HT1080 (cell line): ENCODE measurements around the gene WBP4. TPM values are rescaled to one million over a fixed set of nuclear protein-coding genes. Genes with fewer than 3 reads are reported as not detected.
"Not testable (repeated sequence)": the region's sequence is repeated elsewhere in the genome, so short reads cannot be mapped to it uniquely, and the experiment has no call there.

Experiments used
- DNase-seq: peaks from one replicate; pipeline ENCODE4 v3.0.0-alpha.2; 2015; ENCODE audit warnings: low read depth
- small RNA-seq: library from RNA; depleted of rRNA; stranded (forward); fragments of <200 nt; gene quantifications from one replicate; pipeline ENCODE3, GENCODE V24; 2014
- total RNA-seq: library from RNA; depleted of rRNA; stranded (reverse); fragments of >200 nt; shearing (Covaris generic); gene quantifications from 2 replicates; pipeline ENCODE4 v1.2.3, GENCODE V29; 2014; rRNA removed

The WBP4 gene
- total RNA-seq, 1 experiment from 2014 or later, result 10.5 TPM

GRCh38 chr13:41077475-41077874 lies 16.2 kb downstream of the WBP4 start:
- DNase-seq, result no peak

GRCh38 chr13:41079725-41080124 lies 18.4 kb downstream of the WBP4 start:
- no peak for DNase-seq

DNA sequence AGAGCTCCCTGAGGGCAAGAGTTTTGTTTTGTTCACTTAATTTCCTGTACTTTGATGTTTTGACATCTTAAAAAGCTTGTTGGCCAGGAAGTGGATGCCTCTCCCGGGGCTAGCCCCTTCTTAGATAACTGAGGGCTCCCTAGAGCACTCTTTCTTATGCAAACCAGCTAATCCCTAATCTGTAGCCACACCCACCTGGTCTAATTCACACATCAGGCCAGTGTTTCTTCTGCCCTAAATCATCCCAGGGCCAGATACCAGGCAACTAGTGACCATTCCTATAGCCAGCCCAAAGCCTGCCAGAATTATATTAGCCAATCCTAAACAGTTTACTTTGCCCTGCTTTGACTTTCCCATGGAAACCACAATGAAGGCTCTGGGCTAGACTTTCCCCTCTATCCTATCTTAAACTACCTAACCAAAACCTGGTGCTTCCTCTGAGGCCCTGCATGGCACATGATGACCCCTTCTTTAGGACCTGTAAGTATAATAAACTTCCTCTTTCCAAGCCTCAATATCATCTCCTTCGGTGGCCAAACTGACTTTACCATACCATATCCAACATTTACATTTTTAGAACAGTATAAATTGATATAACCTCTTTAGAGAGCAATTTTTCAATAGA lies 24.8 kb downstream of the WBP4 start:
- DNase-seq, result no peak

- not testable (repeated sequence) for DNase-seq
Observed at GRCh38 chr13:41095681-41096080, 34.4 kb downstream of the WBP4 start.

- DNase-seq, result no peak
Observed at GRCh38 chr13:41098761-41099160, 37.5 kb downstream of the WBP4 start.

GRCh38 chr13:41099986-41100385 lies 38.7 kb downstream of the WBP4 start:
- no peak for DNase-seq

DNA sequence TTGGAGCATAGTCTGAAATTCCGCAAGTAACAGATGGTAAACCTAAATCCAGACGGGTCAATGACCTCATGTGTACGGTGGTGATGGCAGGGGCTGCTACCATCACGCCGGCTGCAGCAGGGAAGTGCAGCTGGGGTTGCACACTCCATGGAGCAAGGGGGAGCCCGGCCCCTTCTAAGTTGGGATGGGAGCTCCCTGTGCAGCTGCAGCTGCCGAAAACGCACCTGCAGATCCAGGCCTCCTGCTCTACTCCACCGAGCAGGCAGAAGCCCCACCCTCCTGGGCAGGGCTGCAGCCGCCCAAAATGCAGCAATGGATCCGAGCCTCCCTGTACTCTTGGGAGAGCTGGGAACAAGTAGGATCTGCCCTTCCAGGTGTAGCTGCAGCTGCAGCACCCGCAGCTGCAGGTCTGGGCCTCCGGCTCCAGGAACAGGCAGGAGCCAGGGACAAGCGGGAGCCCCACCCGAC lies 45.8 kb downstream of the WBP4 start:
- no peak for DNase-seq

DNA sequence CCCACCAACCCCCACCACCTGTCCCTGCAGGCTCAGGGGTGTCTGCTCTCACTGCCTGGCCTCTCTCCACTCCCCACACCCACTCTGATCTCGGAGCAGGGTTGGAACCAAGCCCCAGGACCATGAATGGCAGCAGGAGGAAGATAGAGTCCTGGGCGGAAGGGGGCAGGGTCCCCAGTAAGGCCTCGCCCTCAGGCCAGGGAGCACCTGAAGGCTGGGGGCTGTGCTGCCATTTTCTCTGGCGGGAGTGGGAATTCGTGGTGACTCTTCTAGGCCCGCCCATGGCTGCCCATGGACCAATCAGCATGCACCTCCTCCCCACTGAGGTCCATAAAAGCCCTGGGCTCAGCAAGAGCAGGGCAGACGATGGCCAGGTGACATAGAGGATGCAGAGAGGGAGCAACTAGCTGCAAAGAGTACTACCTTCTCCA lies 46.3 kb downstream of the WBP4 start:
- DNase-seq, result no peak

- peak; percentile 71 for DNase-seq
Observed at GRCh38 chr13:41111454-41111853, 50.1 kb downstream of the WBP4 start.

- no peak for DNase-seq
Observed at GRCh38 chr13:41117869-41118268, 56.6 kb downstream of the WBP4 start.

DNA sequence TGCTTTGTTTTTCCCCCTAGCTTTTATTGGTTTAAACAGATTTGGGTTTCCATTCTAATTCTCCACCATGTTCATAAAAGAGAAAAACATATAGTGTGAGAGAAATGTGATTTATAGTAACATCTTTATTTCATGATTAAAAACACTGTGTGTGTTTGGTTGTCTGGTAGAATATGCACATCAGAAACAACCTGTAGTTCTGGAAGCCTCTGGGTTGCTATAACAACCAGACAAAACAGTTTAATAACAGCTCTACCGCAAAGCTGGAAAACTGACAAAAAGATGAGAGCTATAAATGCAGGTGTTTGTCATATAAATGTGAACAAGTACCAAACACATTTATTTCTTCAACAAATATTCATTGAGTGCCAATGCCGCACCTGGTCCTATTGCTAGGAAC lies 61.5 kb downstream of the WBP4 start:
- DNase-seq, result no peak

- no peak for DNase-seq
Observed at GRCh38 chr13:41127701-41128100, 66.4 kb downstream of the WBP4 start.

GRCh38 chr13:41130356-41130755 lies 69.0 kb downstream of the WBP4 start:
- DNase-seq, result no peak

- not testable (repeated sequence) for DNase-seq
Observed at GRCh38 chr13:41131189-41131588, 69.9 kb downstream of the WBP4 start.

DNA sequence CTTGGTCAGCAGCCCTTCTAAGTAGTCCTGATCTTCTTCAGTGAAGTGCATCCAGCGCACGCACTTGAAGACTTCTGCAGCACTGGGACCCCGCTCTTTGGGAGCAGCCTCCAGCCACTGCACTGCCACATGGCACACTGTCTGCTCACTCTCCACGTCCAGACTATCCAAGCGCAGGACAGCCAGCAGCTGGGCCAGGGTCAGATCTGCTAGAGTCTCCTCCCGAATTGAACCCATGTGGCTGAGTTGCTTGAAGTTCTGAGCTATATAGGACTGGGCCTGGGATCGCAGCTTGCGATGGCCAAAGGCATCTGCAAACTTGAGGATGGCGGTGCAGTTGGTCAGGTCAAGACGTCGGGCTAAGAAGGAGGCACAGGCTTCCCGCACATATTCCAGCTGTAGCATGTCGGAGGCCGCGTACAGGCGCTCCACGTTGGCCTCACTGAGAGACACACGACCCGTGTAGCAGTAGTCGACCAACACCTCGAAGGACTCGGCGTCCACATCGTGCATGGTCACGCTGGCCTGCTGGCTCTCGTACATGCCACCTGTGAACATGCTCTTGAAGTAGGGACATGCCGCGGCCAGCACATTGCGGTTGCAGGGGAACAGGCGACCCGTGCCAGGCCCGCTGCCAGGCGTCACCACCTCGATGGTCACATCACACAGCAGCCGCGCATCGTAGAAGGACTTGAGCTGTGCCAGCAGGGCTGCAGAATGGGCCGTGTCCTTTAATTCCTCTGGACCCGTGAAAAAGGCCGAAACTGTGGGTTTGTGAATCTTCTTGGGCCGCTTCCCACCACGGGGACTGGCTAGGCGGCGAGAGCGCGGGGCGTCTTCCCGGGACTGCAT lies 70.6 kb downstream of the WBP4 start:
- DNase-seq, result not testable (repeated sequence)

GRCh38 chr13:41132512-41133152 lies 71.3 kb downstream of the WBP4 start, which contains the start of gene KBTBD6:
Gene KBTBD6, minus strand, starts transcription at chr13:41132802. Its CDS starts 291 bp downstream, at chr13:41132511.
- DNase-seq, result peak; percentile 99

Small RNA genes within 50 kb of the gene (small RNA-seq; reads per million reads assigned to genes)
- not detected for gene MIR3168
- not detected for gene RN7SL597P

Other genes with a start within 250 kb of the WBP4 start
- gene ELF1, start 42.2 kb upstream of the WBP4 start, total RNA-seq, result 13.4 and 31.1 TPM in 2 replicates
- 10.6 and 12.2 TPM in 2 replicates for gene KBTBD6, start 71.3 kb downstream of the WBP4 start, total RNA-seq
- gene KBTBD7, start 133.1 kb downstream of the WBP4 start, total RNA-seq, result 4.1 and 4.3 TPM in 2 replicates
- gene MTRF1, start 202.1 kb downstream of the WBP4 start, total RNA-seq, result 9.2 and 13.7 TPM in 2 replicates
- gene NAA16, start 249.8 kb downstream of the WBP4 start, total RNA-seq, result 4.8 and 8.2 TPM in 2 replicates